HepG2 (cell line): ENCODE results near the gene MED20. TPM values are rescaled to one million over a fixed set of nuclear protein-coding genes. Genes with fewer than 3 reads are reported as not detected.

Experiments
- DR1 ChIP-seq: sonication (generic); formaldehyde crosslinking; IDR thresholded peaks from 2 replicates; pipeline ENCODE4 v1.8.0; 2021; ENCODE audit warnings: mild to moderate bottlenecking, missing genetic modification reagents, inconsistent platforms
- KLF12 ChIP-seq: sonication (generic); formaldehyde crosslinking; IDR thresholded peaks from 2 replicates; pipeline ENCODE4 v1.4.0; 2020; ENCODE audit warnings: missing genetic modification reagents, borderline replicate concordance
- MXD4 ChIP-seq: IDR thresholded peaks from 2 replicates; pipeline ENCODE4 v1.6.1; 2016; ENCODE audit warnings: mild to moderate bottlenecking, missing biosample characterization, missing genetic modification reagents
- NCOA2 ChIP-seq: sonication (generic); formaldehyde crosslinking; IDR thresholded peaks from 2 replicates; pipeline ENCODE4 v1.8.0; 2022; ENCODE audit warnings: inconsistent platforms
- NFATC3 ChIP-seq: sonication (generic); formaldehyde crosslinking; IDR thresholded peaks from 2 replicates; pipeline ENCODE4 v1.5.1; 2020; ENCODE audit warnings: mild to moderate bottlenecking, missing genetic modification reagents
- NFKBIZ ChIP-seq: IDR thresholded peaks from 2 replicates; pipeline ENCODE4 v1.6.1; 2018; ENCODE audit warnings: missing genetic modification reagents, missing compliant biosample characterization
- RFXAP ChIP-seq: sonication (generic); formaldehyde crosslinking; IDR thresholded peaks from 2 replicates; pipeline ENCODE4 v1.4.0; 2020; ENCODE audit warnings: missing genetic modification reagents, borderline replicate concordance
- SIX4 ChIP-seq: sonication (generic); formaldehyde crosslinking; IDR thresholded peaks from 2 replicates; pipeline ENCODE4 v1.4.0; 2020; ENCODE audit warnings: missing genetic modification reagents
- SMYD3 ChIP-seq: sonication (generic); formaldehyde crosslinking; IDR thresholded peaks from 2 replicates; pipeline ENCODE4 v1.8.1; 2023; ENCODE audit warnings: mild to moderate bottlenecking, missing genetic modification reagents
- U2AF1 ChIP-seq: fragments of 200-400 bp; formaldehyde crosslinking; optimal IDR thresholded peaks from 2 replicates; pipeline ENCODE3; 2017; ENCODE audit warnings: mild to moderate bottlenecking, low read depth, low read length
- ZBED4 ChIP-seq: sonication (generic); formaldehyde crosslinking; IDR thresholded peaks from 2 replicates; pipeline ENCODE4 v1.4.0; 2020; ENCODE audit warnings: missing genetic modification reagents, borderline replicate concordance
- ZBTB2 ChIP-seq: sonication (generic); formaldehyde crosslinking; IDR thresholded peaks from 2 replicates; pipeline ENCODE4 v1.8.0; 2022; ENCODE audit warnings: low read depth, missing genetic modification reagents
- ZBTB3 ChIP-seq: sonication (generic); formaldehyde crosslinking; IDR thresholded peaks from 2 replicates; pipeline ENCODE4 v1.4.0; 2020; ENCODE audit warnings: low read depth, mild to moderate bottlenecking, moderate library complexity, missing genetic modification reagents, borderline replicate concordance
- ZBTB42 ChIP-seq: sonication (generic); formaldehyde crosslinking; IDR thresholded peaks from 2 replicates; pipeline ENCODE4 v1.5.0; 2020; ENCODE audit warnings: mild to moderate bottlenecking, missing genetic modification reagents
- ZFP1 ChIP-seq: IDR thresholded peaks from 2 replicates; pipeline ENCODE4 v1.6.1; 2016
- ZIK1 ChIP-seq: sonication (generic); formaldehyde crosslinking; IDR thresholded peaks from 2 replicates; pipeline ENCODE4 v1.5.0; 2020; ENCODE audit warnings: mild to moderate bottlenecking, low read depth, missing genetic modification reagents, borderline replicate concordance
- ZNF138 ChIP-seq: sonication (generic); formaldehyde crosslinking; IDR thresholded peaks from 2 replicates; pipeline ENCODE4 v1.5.0; 2020; ENCODE audit warnings: mild to moderate bottlenecking, low read depth, missing genetic modification reagents
- ZNF232 ChIP-seq: sonication (generic); formaldehyde crosslinking; IDR thresholded peaks from 2 replicates; pipeline ENCODE4 v1.4.0; 2020; ENCODE audit warnings: missing genetic modification reagents, borderline replicate concordance
- ZNF276 ChIP-seq: sonication (generic); formaldehyde crosslinking; IDR thresholded peaks from 2 replicates; pipeline ENCODE4 v1.4.0; 2020; ENCODE audit warnings: mild to moderate bottlenecking, low read depth, missing genetic modification reagents
- ZNF30 ChIP-seq: sonication (generic); formaldehyde crosslinking; IDR thresholded peaks from 2 replicates; pipeline ENCODE4 v1.5.0; 2020; ENCODE audit warnings: mild to moderate bottlenecking, missing genetic modification reagents
- ZNF33A ChIP-seq: sonication (generic); formaldehyde crosslinking; IDR thresholded peaks from 2 replicates; pipeline ENCODE4 v1.5.1; 2020; ENCODE audit warnings: missing genetic modification reagents, mild to moderate bottlenecking, moderate library complexity, borderline replicate concordance
- ZNF343 ChIP-seq: sonication (generic); formaldehyde crosslinking; IDR thresholded peaks from 2 replicates; pipeline ENCODE4 v1.4.0; 2020; ENCODE audit warnings: mild to moderate bottlenecking, missing genetic modification reagents
- ZNF446 ChIP-seq: sonication (generic); formaldehyde crosslinking; IDR thresholded peaks from 2 replicates; pipeline ENCODE4 v1.5.0; 2020; ENCODE audit warnings: mild to moderate bottlenecking, missing genetic modification reagents
- ZNF614 ChIP-seq: IDR thresholded peaks from 2 replicates; pipeline ENCODE4 v1.6.1; 2018; ENCODE audit warnings: missing biosample characterization, missing genetic modification reagents, inconsistent platforms, borderline replicate concordance
- ZNF713 ChIP-seq: sonication (generic); formaldehyde crosslinking; IDR thresholded peaks from 2 replicates; pipeline ENCODE4 v1.4.0; 2020; ENCODE audit warnings: mild to moderate bottlenecking, missing genetic modification reagents
- ZNF776 ChIP-seq: sonication (generic); formaldehyde crosslinking; IDR thresholded peaks from 2 replicates; pipeline ENCODE4 v1.4.0; 2020; ENCODE audit warnings: mild to moderate bottlenecking, missing genetic modification reagents
- ZSCAN29 ChIP-seq: sonication (generic); formaldehyde crosslinking; conservative IDR thresholded peaks from 2 replicates; pipeline ENCODE4 v1.4.0; 2020; ENCODE audit warnings: mild to moderate bottlenecking, missing genetic modification reagents
- polyA plus RNA-seq, 8 experiments: library from polyadenylated mRNA; depleted of rRNA in 3 of 8; stranded (reverse) in 7 of 8; unstranded in 1 of 8; fragments of >200 nt; fragmentation: Illumina TruSeq in 4 of 8; extraction: Trizol in 4 of 8; gene quantifications; 2 replicates each; pipeline versions ENCODE4 v1.2.1 to v1.2.3, GENCODE V29; 2011 to 2016; ENCODE audit warnings: low read depth in 4 of 8, missing spikeins in 1 of 8, mixed read lengths in 1 of 8; ENCODE audit not compliant: insufficient read depth in 1 of 8
- total RNA-seq, 5 experiments: library from RNA; depleted of rRNA; stranded (reverse); fragments of >200 nt; fragmentation: Illumina TruSeq; extraction: Trizol; gene quantifications; 2 replicates each; pipeline ENCODE4 v1.2.3, GENCODE V29; 2016; ENCODE audit warnings: low read depth in 1 of 5

Gene MED20
- total and polyA plus RNA-seq, 2 of the 13 experiments (the other 11 are each of a cell fraction or from before 2014, with no cell fraction given): 28.1 to 41.1 TPM

- no peak for TF ChIP-seq ZNF232 (CRISPR knock-in tag)
- TF ChIP-seq NFATC3 (CRISPR knock-in tag): no peak
- 0 out of 2 replicates have a peak, but pooled peaks have one; percentile 12 for TF ChIP-seq ZBTB42 (CRISPR knock-in tag)
- no peak for TF ChIP-seq ZNF33A (CRISPR knock-in tag)
- no peak for TF ChIP-seq ZSCAN29
- no peak for TF ChIP-seq ZFP1 (CRISPR knock-in tag)
- TF ChIP-seq MXD4 (CRISPR knock-in tag): no peak
- TF ChIP-seq RFXAP (CRISPR knock-in tag): no peak
- TF ChIP-seq ZNF614: no peak
- no peak for TF ChIP-seq ZNF776 (CRISPR knock-in tag)
- no peak; the same call in 1 of the 2 replicates for TF ChIP-seq DR1 (CRISPR knock-in tag)
- no peak for TF ChIP-seq NFKBIZ
- TF ChIP-seq U2AF1: no peak
- TF ChIP-seq ZBTB3: no peak; the same call in 1 of the 2 replicates
- no peak for TF ChIP-seq ZNF138 (CRISPR knock-in tag)
- TF ChIP-seq ZIK1 (CRISPR knock-in tag): no peak
- TF ChIP-seq ZNF343 (CRISPR knock-in tag): 0 out of 2 replicates have a peak, but pooled peaks have one; percentile 3
- TF ChIP-seq ZNF30 (CRISPR knock-in tag): no peak
- TF ChIP-seq ZNF446 (CRISPR knock-in tag): 0 out of 2 replicates have a peak, but pooled peaks have one; percentile 23
- no peak for TF ChIP-seq KLF12
- TF ChIP-seq SMYD3 (CRISPR knock-in tag): 0 out of 2 replicates have a peak, but pooled peaks have one; percentile 66
- no peak for TF ChIP-seq NCOA2 (CRISPR knock-in tag)
- TF ChIP-seq ZBED4 (CRISPR knock-in tag): no peak
- TF ChIP-seq ZNF276 (CRISPR knock-in tag): 0 out of 2 replicates have a peak, but pooled peaks have one; percentile 24
- no peak for TF ChIP-seq ZNF713 (CRISPR knock-in tag)
- no peak for TF ChIP-seq ZBTB2
- no peak for TF ChIP-seq SIX4 (CRISPR knock-in tag)
Observed at GRCh38 chr6:41921712-41921998, 716 bp upstream of the MED20 start (continued).
